ENCODE results near the gene SCLY. TPM values are rescaled to one million over a fixed set of nuclear protein-coding genes. Genes with fewer than 3 reads are reported as not detected.

SCLY gene
- total and polyA plus RNA-seq, 2 of the 13 experiments (the other 11 are each of a cell fraction or from before 2014, with no cell fraction given): 27.9 to 38.6 TPM

GRCh38 chr2:238136820-238137537 lies 76.2 kb downstream of the SCLY start (continued):
- 0 out of 2 replicates have a peak, but pooled peaks have one; percentile 22 for TF ChIP-seq ZNF318 (CRISPR knock-in tag; IDR thresholded peaks at IDR 0.05)
- no peak for TF ChIP-seq MXD3 (CRISPR knock-in tag; IDR thresholded peaks at IDR 0.05)
- 0 out of 2 replicates have a peak, but pooled peaks have one; percentile 64 for TF ChIP-seq ZNF510 (CRISPR knock-in tag; IDR thresholded peaks at IDR 0.05; ENCODE audit: low read depth)
- no peak for TF ChIP-seq HDAC6 (IDR thresholded peaks at IDR 0.05; ENCODE audit: low read depth, low read length)
- TF ChIP-seq ZNF460 (CRISPR knock-in tag; IDR thresholded peaks at IDR 0.05; ENCODE audit: borderline replicate concordance): no peak
- 0 out of 2 replicates have a peak, but pooled peaks have one; percentile 51 for TF ChIP-seq HDAC1 (CRISPR knock-in tag; IDR thresholded peaks at IDR 0.05)
- TF ChIP-seq ZNF557 (CRISPR knock-in tag; IDR thresholded peaks at IDR 0.05): no peak
- TF ChIP-seq THYN1 (CRISPR knock-in tag; IDR thresholded peaks at IDR 0.05; ENCODE audit: borderline replicate concordance, low read depth): no peak
- TF ChIP-seq EED (CRISPR knock-in tag; IDR thresholded peaks at IDR 0.05): no peak
- peak; percentile 70; the same call in 1 of the 2 replicates for TF ChIP-seq ZBTB7A (CRISPR knock-in tag; IDR thresholded peaks at IDR 0.05)
- TF ChIP-seq ZNF546 (CRISPR knock-in tag; conservative IDR thresholded peaks at IDR 0.05): no peak
- TF ChIP-seq ZZZ3 (CRISPR knock-in tag; IDR thresholded peaks at IDR 0.05; ENCODE audit: borderline replicate concordance): no peak
- TF ChIP-seq ZNF615 (CRISPR knock-in tag; IDR thresholded peaks at IDR 0.05; ENCODE audit: borderline replicate concordance): no peak
- TF ChIP-seq, protein P1, sequence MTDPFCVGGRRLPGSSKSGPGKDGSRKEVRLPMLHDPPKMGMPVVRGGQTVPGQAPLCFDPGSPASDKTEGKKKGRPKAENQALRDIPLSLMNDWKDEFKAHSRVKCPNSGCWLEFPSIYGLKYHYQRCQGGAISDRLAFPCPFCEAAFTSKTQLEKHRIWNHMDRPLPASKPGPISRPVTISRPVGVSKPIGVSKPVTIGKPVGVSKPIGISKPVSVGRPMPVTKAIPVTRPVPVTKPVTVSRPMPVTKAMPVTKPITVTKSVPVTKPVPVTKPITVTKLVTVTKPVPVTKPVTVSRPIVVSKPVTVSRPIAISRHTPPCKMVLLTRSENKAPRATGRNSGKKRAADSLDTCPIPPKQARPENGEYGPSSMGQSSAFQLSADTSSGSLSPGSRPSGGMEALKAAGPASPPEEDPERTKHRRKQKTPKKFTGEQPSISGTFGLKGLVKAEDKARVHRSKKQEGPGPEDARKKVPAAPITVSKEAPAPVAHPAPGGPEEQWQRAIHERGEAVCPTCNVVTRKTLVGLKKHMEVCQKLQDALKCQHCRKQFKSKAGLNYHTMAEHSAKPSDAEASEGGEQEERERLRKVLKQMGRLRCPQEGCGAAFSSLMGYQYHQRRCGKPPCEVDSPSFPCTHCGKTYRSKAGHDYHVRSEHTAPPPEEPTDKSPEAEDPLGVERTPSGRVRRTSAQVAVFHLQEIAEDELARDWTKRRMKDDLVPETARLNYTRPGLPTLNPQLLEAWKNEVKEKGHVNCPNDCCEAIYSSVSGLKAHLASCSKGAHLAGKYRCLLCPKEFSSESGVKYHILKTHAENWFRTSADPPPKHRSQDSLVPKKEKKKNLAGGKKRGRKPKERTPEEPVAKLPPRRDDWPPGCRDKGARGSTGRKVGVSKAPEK (CRISPR knock-in tag; IDR thresholded peaks at IDR 0.05; ENCODE audit: borderline replicate concordance): no peak
- TF ChIP-seq MED1 (CRISPR knock-in tag; IDR thresholded peaks at IDR 0.05): no peak
- TF ChIP-seq TEAD2 (CRISPR knock-in tag; IDR thresholded peaks at IDR 0.05): no peak
